Measurements from ENCODE around the gene KIF3A.

Gene KIF3A

GRCh38 chr5:132753135-132753987, 16.0 kb upstream of the KIF3A start:
- DNase-seq (ENCODE audit: low read depth in 2 of 2) = no peak

DNA sequence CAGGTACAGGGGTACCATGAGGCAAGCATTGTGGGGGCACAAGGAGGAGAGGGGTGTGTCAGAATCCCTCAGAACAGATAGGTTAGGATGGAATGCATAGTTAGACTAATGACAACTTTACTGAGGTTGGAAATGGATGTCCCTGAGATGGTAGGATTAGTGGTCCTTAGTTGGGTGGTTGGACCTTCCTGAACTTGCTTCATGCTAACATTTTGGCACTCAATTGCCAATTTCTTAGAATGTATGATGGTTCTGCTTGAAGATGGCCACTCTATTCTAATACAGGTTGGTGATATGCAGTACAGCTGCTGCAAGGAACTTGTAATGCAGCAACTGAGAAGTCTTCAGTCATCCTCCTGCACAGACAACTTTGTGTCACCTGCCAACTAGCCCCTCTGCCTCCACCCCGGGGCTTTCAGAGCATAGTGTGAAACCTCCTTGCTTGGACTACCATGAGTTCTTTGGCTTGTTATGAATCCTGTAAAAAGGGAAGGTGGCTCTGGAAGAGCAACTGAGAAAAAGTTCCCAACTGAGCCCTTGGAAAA, 15.3 kb upstream of the KIF3A start:
- no peak for DNase-seq (ENCODE audit: low read depth in 2 of 2)

DNA sequence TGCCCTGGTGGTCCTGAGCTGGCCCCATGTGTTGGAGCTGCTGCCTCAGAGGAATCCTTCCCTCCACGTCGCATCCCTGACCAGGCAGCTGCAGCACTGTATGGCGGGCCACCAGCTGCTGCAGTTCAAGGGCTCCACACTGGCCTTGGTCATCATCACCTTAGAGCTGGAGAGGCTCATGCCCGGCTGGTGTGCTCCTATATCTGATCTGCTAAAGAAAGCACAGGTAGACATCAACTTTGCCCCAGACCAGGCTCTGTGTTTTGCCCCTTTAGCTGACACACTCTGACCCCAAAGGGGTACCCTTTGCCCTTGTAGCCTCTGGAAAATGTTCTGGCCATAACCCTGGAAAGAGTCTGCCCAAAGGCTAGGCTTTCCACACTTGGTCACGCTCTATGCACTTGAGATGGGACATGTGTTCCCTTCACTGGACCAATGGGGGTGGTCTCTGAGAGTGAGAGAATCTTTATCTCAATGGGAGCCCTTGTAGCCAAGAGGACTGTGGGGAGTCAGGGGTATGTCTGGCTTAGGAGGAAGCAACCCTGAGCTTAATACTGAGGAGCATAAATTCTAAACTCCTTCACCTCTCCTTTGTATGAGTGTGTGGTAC, 14.7 kb upstream of the KIF3A start:
- no peak for DNase-seq (ENCODE audit: low read depth in 2 of 2)

- DNase-seq (ENCODE audit: low read depth in 2 of 2) = no peak
Observed at GRCh38 chr5:132751444-132751843, 14.1 kb upstream of the KIF3A start.

DNA sequence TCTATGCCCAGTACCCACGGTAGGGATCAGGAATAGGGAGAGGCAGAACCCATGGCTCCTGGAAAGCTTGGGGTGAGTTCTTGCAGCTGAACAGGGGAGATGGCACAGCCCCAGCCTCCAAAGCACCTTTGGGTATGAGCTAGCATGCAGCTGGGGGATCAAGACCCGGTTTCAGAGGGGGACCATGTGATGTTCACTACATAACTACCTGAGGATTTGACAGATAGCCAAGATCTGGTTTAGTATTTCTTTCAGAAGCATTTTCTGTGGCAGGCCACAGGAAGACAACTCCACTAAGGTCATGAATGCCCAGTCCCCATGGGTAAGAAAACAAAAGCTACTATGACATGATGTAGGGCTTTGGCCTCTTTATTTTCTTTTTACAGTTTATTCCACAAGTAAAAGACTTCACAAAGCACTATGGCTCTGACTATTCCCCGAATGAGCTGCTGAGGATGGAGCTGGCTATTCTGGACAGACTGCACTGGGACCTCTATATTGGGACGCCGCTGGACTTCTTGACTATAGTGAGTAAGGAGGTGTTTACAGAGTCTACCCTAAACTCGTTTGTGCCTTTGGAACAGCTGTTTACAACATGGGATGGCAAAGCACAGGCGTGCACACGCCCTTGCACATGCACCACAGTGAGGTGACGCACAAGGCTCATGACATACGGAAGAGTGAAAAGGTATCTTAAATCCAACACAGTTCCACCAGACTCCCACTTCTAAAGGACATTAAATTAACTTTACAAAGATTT, 13.3 kb upstream of the KIF3A start:
- no peak for DNase-seq (ENCODE audit: low read depth in 2 of 2)

DNA sequence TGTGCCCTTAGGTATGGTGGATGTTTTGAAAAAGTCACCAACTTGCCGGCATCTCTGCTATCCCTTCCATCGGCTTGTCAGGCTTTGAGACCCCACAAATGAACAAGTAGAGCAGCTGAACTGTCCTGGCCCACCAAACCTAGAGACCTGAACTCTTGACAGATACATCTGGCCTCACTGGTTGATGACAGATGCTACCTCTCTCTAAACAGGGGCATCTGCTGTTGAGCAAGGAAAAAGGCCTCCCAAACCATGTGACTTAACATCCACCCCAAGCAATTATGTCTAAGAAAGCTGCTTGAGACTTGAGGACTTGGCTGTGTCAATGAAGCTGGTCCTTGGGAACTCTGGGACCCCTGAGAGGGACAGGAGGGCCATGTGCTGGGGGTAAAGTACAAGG, 12.2 kb upstream of the KIF3A start:
- no peak for DNase-seq (ENCODE audit: low read depth in 2 of 2)

GRCh38 chr5:132748522-132749000, 11.2 kb upstream of the KIF3A start:
- no peak for DNase-seq (ENCODE audit: low read depth in 2 of 2)

- DNase-seq (ENCODE audit: low read depth in 2 of 2) = peak in 1 of 2 donors; percentile 24
Observed at GRCh38 chr5:132747616-132748440, 10.5 kb upstream of the KIF3A start.

DNA sequence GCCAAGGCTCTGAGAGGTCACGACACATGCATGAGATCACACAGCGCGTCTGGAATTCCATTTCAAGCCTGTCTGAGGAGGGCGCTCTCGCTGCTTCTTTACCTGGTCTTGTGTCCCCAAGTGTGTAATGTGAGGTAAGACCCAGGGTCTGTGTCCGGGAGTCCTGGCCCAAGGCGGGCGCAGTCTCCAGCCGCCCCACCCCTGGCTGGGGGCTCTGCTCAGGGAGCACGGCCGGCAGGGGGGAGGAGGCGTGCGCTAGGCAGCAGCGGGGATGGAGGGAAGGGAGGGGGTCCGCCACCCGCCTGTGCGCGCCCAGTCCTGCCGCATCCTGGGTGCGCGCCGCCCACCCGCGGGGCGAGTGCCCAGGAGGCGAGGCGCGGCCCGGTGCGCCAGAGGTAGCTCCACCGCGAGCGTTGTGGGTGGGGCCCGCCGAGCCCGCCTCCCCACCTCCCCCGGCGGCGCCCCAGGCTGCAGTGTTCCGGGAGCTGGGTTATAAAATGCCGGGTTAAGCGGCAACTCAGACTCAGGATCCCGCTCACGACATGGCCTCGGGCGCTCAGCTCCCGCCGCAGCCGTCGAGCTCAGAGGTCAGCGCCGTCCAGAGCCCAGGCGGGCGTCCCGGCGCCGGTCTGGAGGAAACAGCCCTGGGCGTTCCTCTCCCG, 9.7 kb upstream of the KIF3A start, which contains the start of gene CCNI2:
Gene CCNI2 (plus strand): TSS at position 473 of the 662 bp plus-strand sequence. CDS start 70 bp downstream, at position 543.
- peak; percentile 29 to 48 for DNase-seq (ENCODE audit: low read depth in 2 of 2)

DNA sequence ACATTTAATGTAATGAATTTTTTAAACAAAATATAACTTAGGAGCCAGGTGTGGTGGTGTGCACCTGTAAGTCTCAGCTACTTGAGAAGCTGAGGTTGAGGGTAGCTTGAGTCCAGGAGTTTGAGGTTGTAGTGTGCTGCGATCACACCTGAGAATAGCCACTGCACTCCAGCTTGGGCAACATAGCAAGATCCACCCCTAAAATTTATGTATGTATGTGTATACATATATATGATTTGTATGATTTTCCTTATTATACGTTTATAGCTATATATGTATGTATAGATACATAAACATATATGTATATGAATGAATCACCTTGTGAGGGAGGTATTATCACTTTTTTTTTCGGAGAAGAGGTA, 9.2 kb upstream of the KIF3A start:
- no peak for DNase-seq (ENCODE audit: low read depth in 2 of 2)

GRCh38 chr5:132744659-132745058, 7.3 kb upstream of the KIF3A start:
- no peak for DNase-seq (ENCODE audit: low read depth in 2 of 2)

DNA sequence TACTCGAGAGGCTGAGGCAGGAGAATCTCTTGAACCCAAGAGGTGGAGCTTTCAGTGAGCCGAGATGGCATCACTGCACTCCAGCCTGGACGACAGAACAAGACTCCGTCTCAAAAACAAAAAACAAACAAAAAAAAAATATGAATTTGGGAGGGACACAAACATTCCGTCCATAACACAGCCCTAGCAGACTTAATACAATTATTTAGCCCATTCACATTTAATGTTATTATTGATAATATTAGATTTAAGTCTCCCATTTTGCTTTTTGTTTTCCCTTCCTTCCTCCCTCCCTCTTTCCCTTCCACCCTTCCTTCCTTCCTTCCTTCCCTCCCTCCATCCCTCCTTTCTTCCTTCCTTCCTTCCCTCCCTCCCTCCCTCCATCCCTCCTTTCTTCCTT, 5.3 kb upstream of the KIF3A start:
- DNase-seq (ENCODE audit: low read depth in 2 of 2) = no peak

DNA sequence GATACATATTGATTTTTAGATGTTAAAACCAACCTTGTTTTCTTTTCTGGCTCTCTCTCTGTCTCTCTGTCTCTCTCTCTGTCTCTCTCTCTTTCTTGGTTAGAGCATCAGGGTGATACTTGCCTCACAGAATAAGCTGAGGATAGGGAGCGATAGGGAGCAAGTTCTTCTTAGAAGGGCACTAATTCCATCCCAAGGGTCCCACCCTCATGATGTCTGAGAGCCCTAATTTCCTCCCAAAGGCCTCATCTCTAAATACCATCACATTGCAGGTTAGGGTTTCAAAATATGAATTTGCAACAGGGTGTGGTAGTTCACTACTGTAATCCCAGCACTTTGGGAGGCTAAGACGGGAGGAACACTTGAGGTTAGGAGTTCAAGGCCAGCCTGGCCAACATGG, 4.8 kb upstream of the KIF3A start:
- no peak for DNase-seq (ENCODE audit: low read depth in 2 of 2)

- DNase-seq (ENCODE audit: low read depth in 2 of 2) = no peak
Observed at GRCh38 chr5:132739232-132739631, 1.9 kb upstream of the KIF3A start.

- no peak for DNase-seq (ENCODE audit: low read depth in 2 of 2)
Observed at GRCh38 chr5:132737982-132738681, 786 bp upstream of the KIF3A start.

GRCh38 chr5:132734687-132735086, 2.7 kb downstream of the KIF3A start:
- DNase-seq (ENCODE audit: low read depth in 2 of 2) = no peak

DNA sequence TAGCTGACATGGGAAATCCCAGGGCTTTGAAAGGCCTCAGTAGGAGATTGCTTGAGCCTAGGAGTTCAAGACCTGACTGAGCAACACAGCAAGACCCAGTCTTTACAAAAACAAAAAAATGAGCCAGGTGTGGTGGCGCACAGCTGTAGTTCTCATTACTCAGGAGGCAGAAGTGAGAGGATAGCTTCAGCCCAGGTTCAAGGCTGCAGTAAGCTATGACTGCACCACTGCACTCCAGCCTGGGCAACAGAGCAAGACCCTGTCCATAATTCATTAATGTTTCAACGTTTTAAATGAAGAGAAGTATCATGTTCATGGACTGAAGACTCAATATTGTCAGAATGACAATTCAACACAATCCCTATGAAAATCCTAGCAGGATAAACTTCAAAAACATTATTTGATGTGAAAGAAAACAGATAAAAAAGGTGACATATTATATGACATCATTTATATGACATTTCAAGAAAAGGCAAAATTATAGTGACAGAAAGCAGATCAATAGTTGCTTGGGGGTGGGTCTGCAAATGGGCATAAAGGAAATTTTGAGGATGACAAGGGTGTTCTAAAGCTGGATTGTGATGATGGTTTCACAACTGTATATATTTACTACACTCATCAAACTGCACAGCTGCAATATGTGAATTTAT, 3.7 kb downstream of the KIF3A start:
- DNase-seq (ENCODE audit: low read depth in 2 of 2) = no peak

DNA sequence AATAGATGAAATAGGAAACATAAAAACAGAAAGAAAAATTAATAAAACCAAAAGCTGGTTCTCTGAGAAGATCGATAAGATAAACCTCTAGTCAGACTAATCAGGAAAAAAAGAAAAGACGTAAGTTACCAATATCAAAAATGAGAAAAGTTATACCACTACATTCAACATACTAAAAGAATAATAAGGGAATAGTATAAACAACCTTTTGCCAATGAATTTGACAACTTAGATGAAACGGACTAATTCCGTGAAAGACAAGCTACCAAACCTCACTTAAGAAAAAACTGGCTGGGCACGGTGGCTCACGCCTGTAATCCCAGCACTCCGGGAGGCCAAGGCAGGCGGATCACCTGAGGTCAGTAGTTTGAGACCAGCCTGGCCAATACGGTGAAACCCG, 7.5 kb downstream of the KIF3A start:
- DNase-seq (ENCODE audit: low read depth in 2 of 2) = no peak

DNA sequence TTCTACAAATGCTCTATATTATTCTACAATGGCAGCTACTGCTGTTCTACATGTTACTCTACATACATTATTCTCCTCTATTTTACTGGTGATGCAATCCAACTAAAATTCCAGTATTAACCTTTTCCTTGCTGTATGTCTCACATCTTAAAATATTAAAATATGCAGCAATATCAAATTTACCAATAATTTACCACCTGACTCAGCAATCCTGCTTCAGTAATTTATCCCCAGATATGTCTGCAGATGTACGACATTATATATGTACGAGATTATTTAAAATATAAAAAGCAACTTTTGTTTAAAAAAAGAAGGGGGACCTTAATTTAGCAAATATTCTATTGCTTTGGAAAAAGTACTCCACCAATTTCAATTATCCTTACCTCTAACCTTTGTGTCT, 11.6 kb downstream of the KIF3A start:
- DNase-seq (ENCODE audit: low read depth in 2 of 2) = no peak

Data from stimulated activated CD8-positive, alpha-beta memory T cell treated with anti-CD3 and anti-CD28 coated beads, Interleukin-2, amount 100 ng/mL, for 1 hour (primary cell).